ENCODE results near the gene GALNT11.
"Not testable (repeated sequence)": the region's sequence is repeated elsewhere in the genome, so short reads cannot be mapped to it uniquely, and the experiment has no call there.

GRCh38 chr7:152038410-152038809 lies 12.9 kb downstream of the GALNT11 start:
- TF ChIP-seq, protein P1, sequence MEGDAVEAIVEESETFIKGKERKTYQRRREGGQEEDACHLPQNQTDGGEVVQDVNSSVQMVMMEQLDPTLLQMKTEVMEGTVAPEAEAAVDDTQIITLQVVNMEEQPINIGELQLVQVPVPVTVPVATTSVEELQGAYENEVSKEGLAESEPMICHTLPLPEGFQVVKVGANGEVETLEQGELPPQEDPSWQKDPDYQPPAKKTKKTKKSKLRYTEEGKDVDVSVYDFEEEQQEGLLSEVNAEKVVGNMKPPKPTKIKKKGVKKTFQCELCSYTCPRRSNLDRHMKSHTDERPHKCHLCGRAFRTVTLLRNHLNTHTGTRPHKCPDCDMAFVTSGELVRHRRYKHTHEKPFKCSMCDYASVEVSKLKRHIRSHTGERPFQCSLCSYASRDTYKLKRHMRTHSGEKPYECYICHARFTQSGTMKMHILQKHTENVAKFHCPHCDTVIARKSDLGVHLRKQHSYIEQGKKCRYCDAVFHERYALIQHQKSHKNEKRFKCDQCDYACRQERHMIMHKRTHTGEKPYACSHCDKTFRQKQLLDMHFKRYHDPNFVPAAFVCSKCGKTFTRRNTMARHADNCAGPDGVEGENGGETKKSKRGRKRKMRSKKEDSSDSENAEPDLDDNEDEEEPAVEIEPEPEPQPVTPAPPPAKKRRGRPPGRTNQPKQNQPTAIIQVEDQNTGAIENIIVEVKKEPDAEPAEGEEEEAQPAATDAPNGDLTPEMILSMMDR (IDR thresholded peaks at IDR 0.05) = not testable (repeated sequence)
- TF ChIP-seq EP300, POLR2AphosphoS5, POLR2A (IDR thresholded peaks at IDR 0.05): not testable (repeated sequence)
